HEK293 (cell line): ENCODE data around the gene COX6A1.

Experiments used
- BCL11B ChIP-seq: fragments of 450-650 bp; formaldehyde crosslinking; IDR thresholded peaks from 2 replicates; pipeline ENCODE4 v1.5.1; 2016; ENCODE audit warnings: low read depth, missing biosample characterization, missing genetic modification characterization
- ELK4 ChIP-seq: IDR thresholded peaks from 2 replicates; pipeline ENCODE4 v1.6.1; 2011; ENCODE audit warnings: mild to moderate bottlenecking, low read depth, low read length, borderline replicate concordance
- KLF1 ChIP-seq: fragments of 450-650 bp; formaldehyde crosslinking; IDR thresholded peaks from 2 replicates; pipeline ENCODE4 v1.5.1; 2016; ENCODE audit warnings: missing biosample characterization, missing genetic modification characterization
- KLF8 ChIP-seq: fragments of 450-650 bp; formaldehyde crosslinking; IDR thresholded peaks from 2 replicates; pipeline ENCODE4 v1.5.1; 2016; ENCODE audit warnings: missing biosample characterization, missing genetic modification characterization
- SP2 ChIP-seq: fragments of 450-650 bp; formaldehyde crosslinking; IDR thresholded peaks from 2 replicates; pipeline ENCODE4 v1.5.1; 2016; ENCODE audit warnings: missing biosample characterization, missing genetic modification characterization
- SP7 ChIP-seq: fragments of 450-650 bp; formaldehyde crosslinking; IDR thresholded peaks from 2 replicates; pipeline ENCODE4 v1.5.1; 2016; ENCODE audit warnings: missing biosample characterization, missing genetic modification characterization
- TRIM28 ChIP-seq: IDR thresholded peaks from 2 replicates; pipeline ENCODE4 v1.6.1; 2011; ENCODE audit warnings: low read length, control low read depth, borderline replicate concordance
- ZBTB8A ChIP-seq: fragments of 450-650 bp; formaldehyde crosslinking; IDR thresholded peaks from 2 replicates; pipeline ENCODE4 v1.5.1; 2016; ENCODE audit warnings: missing biosample characterization, missing genetic modification characterization
- ZFP37 ChIP-seq: fragments of 450-650 bp; formaldehyde crosslinking; IDR thresholded peaks from 2 replicates; pipeline ENCODE4 v1.5.1; 2016; ENCODE audit warnings: missing biosample characterization, missing genetic modification characterization
- ZNF114 ChIP-seq: fragments of 450-650 bp; formaldehyde crosslinking; IDR thresholded peaks from 2 replicates; pipeline ENCODE4 v1.5.0; 2017; ENCODE audit warnings: missing biosample characterization, missing genetic modification characterization
- ZNF140 ChIP-seq: fragments of 450-650 bp; formaldehyde crosslinking; IDR thresholded peaks from 2 replicates; pipeline ENCODE4 v1.5.1; 2016; ENCODE audit warnings: missing biosample characterization, missing genetic modification characterization
- ZNF174 ChIP-seq: fragments of 450-650 bp; formaldehyde crosslinking; IDR thresholded peaks from 2 replicates; pipeline ENCODE4 v1.5.0; 2017; ENCODE audit warnings: missing biosample characterization, mild to moderate bottlenecking, missing genetic modification characterization
- ZNF423 ChIP-seq: fragments of 450-650 bp; formaldehyde crosslinking; IDR thresholded peaks from 2 replicates; pipeline ENCODE4 v1.5.1; 2016; ENCODE audit warnings: missing biosample characterization, missing genetic modification characterization
- ZNF488 ChIP-seq: fragments of 450-650 bp; formaldehyde crosslinking; IDR thresholded peaks from 2 replicates; pipeline ENCODE4 v1.5.1; 2016; ENCODE audit warnings: missing biosample characterization, missing genetic modification characterization
- ZNF501 ChIP-seq: fragments of 450-650 bp; formaldehyde crosslinking; IDR thresholded peaks from 2 replicates; pipeline ENCODE4 v1.5.1; 2016; ENCODE audit warnings: missing biosample characterization, missing genetic modification characterization
- ZNF510 ChIP-seq: fragments of 450-650 bp; formaldehyde crosslinking; IDR thresholded peaks from 2 replicates; pipeline ENCODE4 v1.5.1; 2018; ENCODE audit warnings: mild to moderate bottlenecking, missing genetic modification characterization, missing biosample characterization; ENCODE audit not compliant: insufficient replicate concordance
- ZNF529 ChIP-seq: fragments of 450-650 bp; formaldehyde crosslinking; IDR thresholded peaks from 2 replicates; pipeline ENCODE4 v1.5.1; 2017; ENCODE audit warnings: missing genetic modification characterization, missing biosample characterization; ENCODE audit not compliant: insufficient replicate concordance
- ZNF549 ChIP-seq: fragments of 450-650 bp; IDR thresholded peaks from 2 replicates; pipeline ENCODE4 v1.5.1; 2018; ENCODE audit warnings: missing biosample characterization, missing genetic modification characterization, mild to moderate bottlenecking, inconsistent platforms, moderate library complexity
- ZNF654 ChIP-seq: fragments of 450-650 bp; formaldehyde crosslinking; IDR thresholded peaks from 2 replicates; pipeline ENCODE4 v1.5.1; 2016; ENCODE audit warnings: low read depth, missing biosample characterization, missing genetic modification characterization
- ZNF660 ChIP-seq: fragments of 450-650 bp; IDR thresholded peaks from 2 replicates; pipeline ENCODE4 v1.5.1; 2018; ENCODE audit warnings: missing biosample characterization, mild to moderate bottlenecking, missing genetic modification characterization
- ZNF692 ChIP-seq: fragments of 450-650 bp; formaldehyde crosslinking; IDR thresholded peaks from 2 replicates; pipeline ENCODE4 v1.5.1; 2016; ENCODE audit warnings: missing biosample characterization, missing genetic modification characterization
- ZNF76 ChIP-seq: fragments of 450-650 bp; formaldehyde crosslinking; IDR thresholded peaks from 2 replicates; pipeline ENCODE4; 2016; ENCODE audit warnings: low read depth, missing biosample characterization, missing genetic modification characterization, borderline replicate concordance
- ZNF777 ChIP-seq: fragments of 450-650 bp; formaldehyde crosslinking; IDR thresholded peaks from 2 replicates; pipeline ENCODE4 v1.5.1; 2017; ENCODE audit warnings: missing biosample characterization, missing genetic modification characterization, borderline replicate concordance
- ZNF830 ChIP-seq: fragments of 450-650 bp; IDR thresholded peaks from 2 replicates; pipeline ENCODE4 v1.5.0; 2018; ENCODE audit warnings: missing biosample characterization, missing genetic modification characterization, low read depth, mild to moderate bottlenecking, moderate library complexity
- TF ChIP-seq, protein P1 (sequence below): fragments of 450-650 bp; formaldehyde crosslinking; IDR thresholded peaks from 2 replicates; pipeline ENCODE4 v1.5.1; 2016; ENCODE audit warnings: missing biosample characterization, missing genetic modification characterization, borderline replicate concordance
- TF ChIP-seq, protein P2 (sequence below): sonication (generic); formaldehyde crosslinking; IDR thresholded peaks from 2 replicates; pipeline ENCODE4 v1.8.1; 2022; ENCODE audit warnings: mild to moderate bottlenecking, moderate library complexity, missing genetic modification reagents
- TF ChIP-seq, protein P3 (sequence below): fragments of 450-650 bp; formaldehyde crosslinking; IDR thresholded peaks from 2 replicates; pipeline ENCODE4 v1.5.1; 2016; ENCODE audit warnings: missing biosample characterization, missing genetic modification characterization
- TF ChIP-seq, protein P4 (sequence below): fragments of 450-650 bp; formaldehyde crosslinking; IDR thresholded peaks from 2 replicates; pipeline ENCODE4 v1.5.1; 2016; ENCODE audit warnings: missing biosample characterization, missing genetic modification characterization

Gene COX6A1

GRCh38 chr12:120469450-120470149 lies 31.7 kb downstream of the COX6A1 start, which contains the start of gene SRSF9 (continued):
- TF ChIP-seq ZNF654 (tag by site-specific recombination) = no peak
- no peak for TF ChIP-seq ZNF488 (tag by site-specific recombination)
- peak; percentile 48 for TF ChIP-seq SP2 (tag by site-specific recombination)
- TF ChIP-seq KLF1 (tag by site-specific recombination) = no peak
- TF ChIP-seq KLF8 (tag by site-specific recombination) = peak; percentile 25; the same call in 1 of the 2 replicates
- TF ChIP-seq ZNF660 (tag by site-specific recombination) = 0 out of 2 replicates have a peak, but pooled peaks have one; percentile 24
- TF ChIP-seq ZNF501 (tag by site-specific recombination) = peak; percentile 76
- TF ChIP-seq ZNF510 (tag by site-specific recombination) = no peak
- peak; percentile 90 for TF ChIP-seq ZNF76
- no peak for TF ChIP-seq ZNF114 (tag by site-specific recombination)
- TF ChIP-seq ZNF423 = peak; percentile 100
- TF ChIP-seq ZNF549 (tag by site-specific recombination) = no peak
- TF ChIP-seq ZFP37 (tag by site-specific recombination) = peak; percentile 38; the same call in 1 of the 2 replicates
- TF ChIP-seq ZNF777 (tag by site-specific recombination) = no peak
- TF ChIP-seq, protein P1, sequence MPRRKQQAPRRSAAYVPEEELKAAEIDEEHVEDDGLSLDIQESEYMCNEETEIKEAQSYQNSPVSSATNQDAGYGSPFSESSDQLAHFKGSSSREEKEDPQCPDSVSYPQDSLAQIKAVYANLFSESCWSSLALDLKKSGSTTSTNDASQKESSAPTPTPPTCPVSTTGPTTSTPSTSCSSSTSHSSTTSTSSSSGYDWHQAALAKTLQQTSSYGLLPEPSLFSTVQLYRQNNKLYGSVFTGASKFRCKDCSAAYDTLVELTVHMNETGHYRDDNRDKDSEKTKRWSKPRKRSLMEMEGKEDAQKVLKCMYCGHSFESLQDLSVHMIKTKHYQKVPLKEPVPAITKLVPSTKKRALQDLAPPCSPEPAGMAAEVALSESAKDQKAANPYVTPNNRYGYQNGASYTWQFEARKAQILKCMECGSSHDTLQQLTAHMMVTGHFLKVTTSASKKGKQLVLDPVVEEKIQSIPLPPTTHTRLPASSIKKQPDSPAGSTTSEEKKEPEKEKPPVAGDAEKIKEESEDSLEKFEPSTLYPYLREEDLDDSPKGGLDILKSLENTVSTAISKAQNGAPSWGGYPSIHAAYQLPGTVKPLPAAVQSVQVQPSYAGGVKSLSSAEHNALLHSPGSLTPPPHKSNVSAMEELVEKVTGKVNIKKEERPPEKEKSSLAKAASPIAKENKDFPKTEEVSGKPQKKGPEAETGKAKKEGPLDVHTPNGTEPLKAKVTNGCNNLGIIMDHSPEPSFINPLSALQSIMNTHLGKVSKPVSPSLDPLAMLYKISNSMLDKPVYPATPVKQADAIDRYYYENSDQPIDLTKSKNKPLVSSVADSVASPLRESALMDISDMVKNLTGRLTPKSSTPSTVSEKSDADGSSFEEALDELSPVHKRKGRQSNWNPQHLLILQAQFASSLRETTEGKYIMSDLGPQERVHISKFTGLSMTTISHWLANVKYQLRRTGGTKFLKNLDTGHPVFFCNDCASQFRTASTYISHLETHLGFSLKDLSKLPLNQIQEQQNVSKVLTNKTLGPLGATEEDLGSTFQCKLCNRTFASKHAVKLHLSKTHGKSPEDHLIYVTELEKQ (tag by site-specific recombination) = peak; percentile 34; the same call in 1 of the 2 replicates
- TF ChIP-seq, protein P2, sequence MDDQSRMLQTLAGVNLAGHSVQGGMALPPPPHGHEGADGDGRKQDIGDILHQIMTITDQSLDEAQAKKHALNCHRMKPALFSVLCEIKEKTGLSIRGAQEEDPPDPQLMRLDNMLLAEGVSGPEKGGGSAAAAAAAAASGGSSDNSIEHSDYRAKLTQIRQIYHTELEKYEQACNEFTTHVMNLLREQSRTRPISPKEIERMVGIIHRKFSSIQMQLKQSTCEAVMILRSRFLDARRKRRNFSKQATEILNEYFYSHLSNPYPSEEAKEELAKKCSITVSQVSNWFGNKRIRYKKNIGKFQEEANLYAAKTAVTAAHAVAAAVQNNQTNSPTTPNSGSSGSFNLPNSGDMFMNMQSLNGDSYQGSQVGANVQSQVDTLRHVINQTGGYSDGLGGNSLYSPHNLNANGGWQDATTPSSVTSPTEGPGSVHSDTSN = peak; percentile 64; the same call in 1 of the 2 replicates
- 0 out of 2 replicates have a peak, but pooled peaks have one; percentile 34 for TF ChIP-seq BCL11B (tag by site-specific recombination)
- no peak for TF ChIP-seq ZNF830 (tag by site-specific recombination)
- no peak for TF ChIP-seq ZNF140 (tag by site-specific recombination)
- TF ChIP-seq SP7 = peak; percentile 68
- TF ChIP-seq, protein P3, sequence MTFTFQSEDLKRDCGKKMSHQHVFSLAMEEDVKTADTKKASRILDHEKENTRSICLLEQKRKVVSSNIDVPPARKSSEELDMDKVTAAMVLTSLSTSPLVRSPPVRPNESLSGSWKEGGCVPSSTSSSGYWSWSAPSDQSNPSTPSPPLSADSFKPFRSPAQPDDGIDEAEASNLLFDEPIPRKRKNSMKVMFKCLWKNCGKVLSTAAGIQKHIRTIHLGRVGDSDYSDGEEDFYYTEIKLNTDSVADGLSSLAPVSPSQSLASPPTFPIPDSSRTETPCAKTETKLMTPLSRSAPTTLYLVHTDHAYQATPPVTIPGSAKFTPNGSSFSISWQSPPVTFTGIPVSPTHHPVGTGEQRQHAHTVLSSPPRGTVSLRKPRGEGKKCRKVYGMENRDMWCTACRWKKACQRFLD (tag by site-specific recombination) = no peak
- TF ChIP-seq ZNF174 (tag by site-specific recombination) = no peak
- peak; percentile 87 for TF ChIP-seq ZBTB8A
- TF ChIP-seq TRIM28 = peak; percentile 72; the same call in 1 of the 2 replicates
- peak; percentile 52 for TF ChIP-seq ZNF692 (tag by site-specific recombination)
- TF ChIP-seq, protein P4, sequence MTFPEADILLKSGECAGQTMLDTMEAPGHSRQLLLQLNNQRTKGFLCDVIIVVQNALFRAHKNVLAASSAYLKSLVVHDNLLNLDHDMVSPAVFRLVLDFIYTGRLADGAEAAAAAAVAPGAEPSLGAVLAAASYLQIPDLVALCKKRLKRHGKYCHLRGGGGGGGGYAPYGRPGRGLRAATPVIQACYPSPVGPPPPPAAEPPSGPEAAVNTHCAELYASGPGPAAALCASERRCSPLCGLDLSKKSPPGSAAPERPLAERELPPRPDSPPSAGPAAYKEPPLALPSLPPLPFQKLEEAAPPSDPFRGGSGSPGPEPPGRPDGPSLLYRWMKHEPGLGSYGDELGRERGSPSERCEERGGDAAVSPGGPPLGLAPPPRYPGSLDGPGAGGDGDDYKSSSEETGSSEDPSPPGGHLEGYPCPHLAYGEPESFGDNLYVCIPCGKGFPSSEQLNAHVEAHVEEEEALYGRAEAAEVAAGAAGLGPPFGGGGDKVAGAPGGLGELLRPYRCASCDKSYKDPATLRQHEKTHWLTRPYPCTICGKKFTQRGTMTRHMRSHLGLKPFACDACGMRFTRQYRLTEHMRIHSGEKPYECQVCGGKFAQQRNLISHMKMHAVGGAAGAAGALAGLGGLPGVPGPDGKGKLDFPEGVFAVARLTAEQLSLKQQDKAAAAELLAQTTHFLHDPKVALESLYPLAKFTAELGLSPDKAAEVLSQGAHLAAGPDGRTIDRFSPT (tag by site-specific recombination) = peak; percentile 65; the same call in 1 of the 2 replicates
- TF ChIP-seq ZNF529 = no peak
- TF ChIP-seq ELK4 = peak; percentile 67; the same call in 1 of the 2 replicates
